Measurements from ENCODE around the gene NR5A1. TPM values are rescaled to one million over a fixed set of nuclear protein-coding genes. Genes with fewer than 3 reads are reported as not detected.

NR5A1 gene
- total RNA-seq, 1 donor from 2014 or later: not detected

- H3K27me3 ChIP-seq (ENCODE audit: low read depth): no peaks in the 10 kb centered on the region
- peaks cover 6% of the 10 kb centered on the region for H3K36me3 ChIP-seq
- H3K4me3 ChIP-seq: no peak overlapping the region
- H3K4me1 ChIP-seq: no peaks in the 10 kb centered on the region
- no peak for TF ChIP-seq CTCF (IDR thresholded peaks at IDR 0.05; ENCODE audit: borderline replicate concordance)
- H3K9me3 ChIP-seq (replicated peaks): no peaks in the 10 kb centered on the region
- intact Hi-C loops (cut with micrococcal nuclease): loop anchor here (10.0 kb wide), 1 partner anchor 108 kb away; no protein-coding TSS in a partner anchor
- DNase-seq: no peak
- no peak overlapping the region for H3K27ac ChIP-seq (replicated peaks)
Observed at GRCh38 chr9:124532897-124533296, 25.7 kb upstream of the NR5A1 start.

GRCh38 chr9:124531115-124531514 lies 23.9 kb upstream of the NR5A1 start:
- no peaks in the 10 kb centered on the region for H3K4me1 ChIP-seq
- intact Hi-C loops (cut with micrococcal nuclease): loop anchor here (10.0 kb wide), 1 partner anchor 106 kb away; no protein-coding TSS in a partner anchor
- no peak for DNase-seq
- H3K36me3 ChIP-seq: peaks cover 6% of the 10 kb centered on the region
- TF ChIP-seq CTCF (IDR thresholded peaks at IDR 0.05; ENCODE audit: borderline replicate concordance): no peak
- H3K27me3 ChIP-seq (ENCODE audit: low read depth): no peaks in the 10 kb centered on the region
- no peak overlapping the region for H3K4me3 ChIP-seq
- no peaks in the 10 kb centered on the region for H3K9me3 ChIP-seq (replicated peaks)
- no peak overlapping the region for H3K27ac ChIP-seq (replicated peaks)

- H3K27ac ChIP-seq (replicated peaks): no peak overlapping the region
Observed at GRCh38 chr9:124530246-124530645, 23.0 kb upstream of the NR5A1 start.

GRCh38 chr9:124527781-124528180 lies 20.6 kb upstream of the NR5A1 start:
- Histone ChIP-seq H3K9me3 (replicated peaks) (no peaks in the 10 kb centered on the region), H3K4me3 (no peak overlapping the region), H3K36me3 (no peaks in the 10 kb centered on the region), H3K4me1 (no peaks in the 10 kb centered on the region), H3K27me3 (ENCODE audit: low read depth) (no peaks in the 10 kb centered on the region), H3K27ac (replicated peaks) (no peak overlapping the region)
- TF ChIP-seq CTCF (IDR thresholded peaks at IDR 0.05; ENCODE audit: borderline replicate concordance): no peak
- intact Hi-C loops (cut with micrococcal nuclease): no loop called here
- DNase-seq: no peak

More at GRCh38 chr9:124530246-124530645, 23.0 kb upstream of the NR5A1 start:
- no peak for TF ChIP-seq CTCF (IDR thresholded peaks at IDR 0.05; ENCODE audit: borderline replicate concordance)
- no peaks in the 10 kb centered on the region for H3K36me3 ChIP-seq
- intact Hi-C loops (cut with micrococcal nuclease): loop anchor here (10.0 kb wide), 1 partner anchor 105 kb away; no protein-coding TSS in a partner anchor
- no peaks in the 10 kb centered on the region for H3K4me1 ChIP-seq
- no peaks in the 10 kb centered on the region for H3K27me3 ChIP-seq (ENCODE audit: low read depth)
- DNase-seq: no peak
- H3K9me3 ChIP-seq (replicated peaks): no peaks in the 10 kb centered on the region
- no peak overlapping the region for H3K4me3 ChIP-seq

GRCh38 chr9:124526174-124526573 lies 19.0 kb upstream of the NR5A1 start:
- H3K4me3 ChIP-seq: no peak overlapping the region
- H3K36me3 ChIP-seq: no peaks in the 10 kb centered on the region
- H3K27ac ChIP-seq (replicated peaks): no peak overlapping the region
- DNase-seq: no peak
- no peak for TF ChIP-seq CTCF (IDR thresholded peaks at IDR 0.05; ENCODE audit: borderline replicate concordance)
- no peaks in the 10 kb centered on the region for H3K27me3 ChIP-seq (ENCODE audit: low read depth)
- no peaks in the 10 kb centered on the region for H3K9me3 ChIP-seq (replicated peaks)
- H3K4me1 ChIP-seq: no peaks in the 10 kb centered on the region
- intact Hi-C loops (cut with micrococcal nuclease): no loop called here

Measured in left ventricle myocardium inferior (tissue), 1 donor.